ENCODE data around the gene C4BPA. TPM values are rescaled to one million over a fixed set of nuclear protein-coding genes. Genes with fewer than 3 reads are reported as not detected.

Gene C4BPA
- total RNA-seq, 4 donors from 2014 or later, result under 0.01 to 0.52 TPM; not detected in 2

- Histone ChIP-seq H3K27me3 (no peaks in the 10 kb centered on the region), H3K4me3 (no peak overlapping the region), H3K9me3 (no peaks in the 10 kb centered on the region), H3K4me1 (peaks cover 0 to 6% (median 2%) of the 10 kb centered on the region in 4 donors), H3K27ac (replicated peaks in 1 of 4) (no peak overlapping the region), H3K36me3 (peaks cover 0 to 10% (median 4%) of the 10 kb centered on the region in 4 donors)
- no peak for DNase-seq (ENCODE audit: extremely low spot score)
- intact Hi-C loops (cut with DNase I), result loop anchor here (10.0 kb wide), 1 partner anchor 241 kb away; the partner anchor contains the start of gene CD55
- WGBS, result 45% methylated on average over 2 of the region's 2 CpGs
- TF ChIP-seq POLR2AphosphoS5 (IDR thresholded peaks at IDR 0.05) (no peak), CTCF (IDR thresholded peaks at IDR 0.05) (no peak), EP300 (IDR thresholded peaks at IDR 0.05) (no peak), POLR2A (IDR thresholded peaks at IDR 0.05; ENCODE audit: low read depth) (no peak)
Observed at GRCh38 chr1:207084232-207084631, 19.8 kb upstream of the C4BPA start.

GRCh38 chr1:207084701-207085180 is 19.3 kb upstream of the C4BPA start:
- DNase-seq (ENCODE audit: extremely low spot score), result no peak
- Histone ChIP-seq H3K4me3 (no peak overlapping the region), H3K4me1 (peaks cover 0 to 6% (median 2%) of the 10 kb centered on the region in 4 donors), H3K36me3 (peaks cover 0 to 5% (median 1%) of the 10 kb centered on the region in 4 donors), H3K9me3 (no peaks in the 10 kb centered on the region), H3K27me3 (no peaks in the 10 kb centered on the region), H3K27ac (replicated peaks in 1 of 4) (no peak overlapping the region)
- 29% methylated on average over 8 of the region's 8 CpGs for WGBS
- intact Hi-C loops (cut with DNase I), result loop anchor here (10.0 kb wide), 1 partner anchor 240 kb away; the partner anchor contains the start of gene CD55
- no peak for TF ChIP-seq EP300 (IDR thresholded peaks at IDR 0.05)
- peak; percentile 37 to 57 (median 50) for TF ChIP-seq CTCF (IDR thresholded peaks at IDR 0.05)
- no peak for TF ChIP-seq POLR2A (IDR thresholded peaks at IDR 0.05; ENCODE audit: low read depth)
- TF ChIP-seq POLR2AphosphoS5 (IDR thresholded peaks at IDR 0.05), result no peak

GRCh38 chr1:207085887-207086286 is 18.1 kb upstream of the C4BPA start:
- Histone ChIP-seq H3K9me3 (no peaks in the 10 kb centered on the region), H3K27me3 (no peaks in the 10 kb centered on the region), H3K4me1 (peaks cover 0 to 6% (median 2%) of the 10 kb centered on the region in 4 donors), H3K36me3 (no peaks in the 10 kb centered on the region), H3K4me3 (no peak overlapping the region), H3K27ac (replicated peaks in 1 of 4) (no peak overlapping the region)
- TF ChIP-seq POLR2A (IDR thresholded peaks at IDR 0.05; ENCODE audit: low read depth) (no peak), POLR2AphosphoS5 (IDR thresholded peaks at IDR 0.05) (no peak), EP300 (IDR thresholded peaks at IDR 0.05) (no peak), CTCF (IDR thresholded peaks at IDR 0.05) (no peak)
- no peak for DNase-seq (ENCODE audit: extremely low spot score)
- intact Hi-C loops (cut with DNase I), result loop anchor here (10.0 kb wide), 1 partner anchor 239 kb away; the partner anchor contains the start of gene CD55
- WGBS, result 77% methylated on average over 3 of the region's 3 CpGs

- DNase-seq (ENCODE audit: extremely low spot score), result no peak
- H3K27me3 ChIP-seq, result no peaks in the 10 kb centered on the region
Observed at GRCh38 chr1:207088161-207088560, 15.9 kb upstream of the C4BPA start.

More at GRCh38 chr1:207088161-207088560, 15.9 kb upstream of the C4BPA start:
- 79% methylated on average over 2 of the region's 2 CpGs for WGBS
- TF ChIP-seq CTCF (IDR thresholded peaks at IDR 0.05) (no peak), EP300 (IDR thresholded peaks at IDR 0.05) (no peak), POLR2AphosphoS5 (IDR thresholded peaks at IDR 0.05) (no peak), POLR2A (IDR thresholded peaks at IDR 0.05; ENCODE audit: low read depth) (no peak)
- Histone ChIP-seq H3K4me1 (peaks cover 0 to 6% (median 2%) of the 10 kb centered on the region in 4 donors), H3K9me3 (no peaks in the 10 kb centered on the region), H3K4me3 (no peak overlapping the region), H3K36me3 (no peaks in the 10 kb centered on the region), H3K27ac (replicated peaks in 1 of 4) (no peak overlapping the region)
- intact Hi-C loops (cut with DNase I), result loop anchor here (10.0 kb wide), 1 partner anchor 237 kb away; the partner anchor contains the start of gene CD55

Measured in esophagus muscularis mucosa (tissue), 4 donors.